HG02884 (cell line): ENCODE data around the gene DMD.

ENCODE experiments used
- ATAC-seq: cut with Tn5 transposase; IDR thresholded peaks from one replicate; pipeline ENCODE4 v1.9.1; 2021; ENCODE audit warnings: mild to moderate bottlenecking, moderate library complexity; ENCODE audit not compliant: unreplicated experiment

The DMD gene

DNA sequence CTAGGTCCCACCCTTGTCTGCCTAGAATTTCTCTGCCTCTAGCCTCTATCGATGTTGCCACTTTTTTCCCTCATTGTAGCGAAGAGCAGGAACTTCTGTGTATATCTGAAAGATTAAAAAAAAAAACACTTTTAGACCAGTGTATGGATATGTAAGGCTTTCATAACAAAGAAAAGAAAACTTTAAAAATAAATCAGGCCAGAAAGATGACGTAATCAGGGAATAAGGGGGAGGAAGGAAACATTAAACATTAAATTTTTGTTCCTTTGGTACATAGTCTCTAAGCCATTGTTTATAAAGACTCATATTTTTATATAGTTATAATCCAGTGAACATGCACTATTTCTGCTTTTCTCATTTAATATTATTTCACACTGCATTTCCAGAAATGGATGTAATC, 2113.3 kb downstream of the DMD start:
- no peak for ATAC-seq

DNA sequence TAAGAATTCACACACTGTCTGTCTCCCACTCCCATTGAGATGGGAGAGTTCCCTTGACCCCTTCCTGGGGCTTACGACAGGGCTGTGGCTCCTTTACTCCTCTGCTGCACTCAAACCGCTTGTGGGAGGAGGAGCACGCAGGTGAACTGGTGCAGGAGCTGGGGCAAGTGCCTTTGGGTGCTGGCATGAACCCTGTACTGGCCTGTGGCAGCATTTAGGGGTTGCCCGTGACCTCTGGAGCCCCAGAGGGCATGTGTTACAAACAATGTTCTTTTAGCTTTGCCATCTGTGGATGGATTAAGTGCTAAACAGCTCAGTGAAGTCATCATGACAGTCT, 2117.7 kb downstream of the DMD start:
- ATAC-seq, result peak; percentile 9

DNA sequence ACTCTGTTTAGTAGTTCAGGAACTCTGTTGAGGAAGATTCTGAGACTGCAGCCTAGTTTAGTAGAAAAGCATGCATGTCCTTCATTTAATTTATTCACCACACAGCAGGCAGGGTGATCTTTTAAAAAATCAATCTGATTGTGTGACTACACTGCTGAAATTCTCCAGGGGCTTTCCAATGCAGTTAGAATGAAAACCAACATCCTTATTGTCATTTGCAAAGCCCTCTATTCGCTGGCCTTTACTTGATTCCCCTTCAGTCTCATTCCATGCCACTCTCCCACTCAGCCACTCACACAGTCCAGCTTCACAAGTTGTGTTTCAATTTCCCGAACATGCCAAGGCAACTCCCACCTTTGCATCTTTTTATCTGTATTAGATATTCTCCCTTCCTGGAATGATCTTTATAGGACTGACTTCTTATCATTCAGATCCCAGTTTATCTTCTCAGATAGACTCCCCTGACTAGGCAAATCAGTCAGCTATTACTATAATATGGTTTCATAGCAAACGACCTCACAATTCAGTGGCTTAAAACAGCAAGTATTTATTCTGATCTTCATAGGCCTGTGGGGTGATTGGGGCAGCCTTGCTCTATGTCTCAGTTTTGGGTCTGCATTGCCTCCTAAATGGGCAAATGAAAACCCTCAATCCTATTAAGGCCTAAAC, 2118.2 kb downstream of the DMD start:
- peak; percentile 64 for ATAC-seq

DNA sequence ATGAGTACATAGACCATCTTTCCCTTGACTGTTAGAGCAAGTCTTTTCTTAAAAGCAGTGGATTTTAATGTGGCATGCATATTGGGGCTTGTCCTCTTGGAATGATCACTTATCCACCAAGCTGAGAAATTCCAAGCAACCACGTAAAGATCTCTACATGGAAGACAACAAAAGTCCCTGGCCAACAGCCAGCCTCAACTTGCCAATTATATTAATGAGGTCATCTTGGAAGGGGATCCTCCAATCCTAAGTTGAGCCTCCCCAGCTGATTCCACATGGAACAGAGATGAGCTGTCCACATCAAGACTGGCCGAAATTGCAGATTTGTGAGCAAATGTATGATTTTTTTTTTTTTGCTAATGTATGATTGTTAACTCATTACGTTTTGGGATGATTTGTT, 2118.9 kb downstream of the DMD start:
- no peak for ATAC-seq

DNA sequence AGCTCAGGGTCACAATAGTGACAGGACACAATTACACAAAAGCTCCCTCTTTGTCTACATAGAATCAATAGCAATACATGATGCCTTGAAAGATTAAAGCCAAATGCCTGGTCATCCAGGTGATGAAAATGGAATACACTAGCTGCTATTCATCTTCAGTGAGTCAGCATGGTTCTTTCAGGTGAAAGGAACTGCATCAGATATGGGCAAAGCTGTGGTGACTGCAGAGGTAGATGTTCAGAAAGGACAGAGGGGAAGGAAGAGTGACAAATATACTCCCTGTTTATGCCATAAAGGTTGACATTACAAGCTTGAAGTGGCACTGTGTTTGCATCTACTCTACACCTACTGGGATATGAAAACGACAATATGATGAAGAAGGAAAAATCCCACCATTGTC, 2119.5 kb downstream of the DMD start:
- no peak for ATAC-seq

DNA sequence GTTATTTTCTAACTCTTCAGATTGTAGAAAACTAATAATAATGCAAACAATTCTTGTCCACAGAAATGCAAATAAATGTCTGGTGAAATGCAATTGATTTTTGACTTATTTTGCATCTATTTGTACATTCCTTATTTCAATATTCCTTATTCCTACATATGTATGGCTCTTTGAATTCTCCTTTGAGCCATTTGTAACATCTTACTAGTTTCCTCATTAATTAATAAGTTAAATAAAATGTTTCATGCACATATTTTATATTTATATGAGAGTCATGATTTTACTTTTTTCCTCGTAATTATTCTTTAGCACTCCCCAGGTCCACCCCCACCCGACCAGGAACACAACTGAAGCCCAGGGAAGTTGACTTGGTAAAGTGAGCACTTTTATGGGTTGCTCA, 2136.8 kb downstream of the DMD start:
- no peak for ATAC-seq

DNA sequence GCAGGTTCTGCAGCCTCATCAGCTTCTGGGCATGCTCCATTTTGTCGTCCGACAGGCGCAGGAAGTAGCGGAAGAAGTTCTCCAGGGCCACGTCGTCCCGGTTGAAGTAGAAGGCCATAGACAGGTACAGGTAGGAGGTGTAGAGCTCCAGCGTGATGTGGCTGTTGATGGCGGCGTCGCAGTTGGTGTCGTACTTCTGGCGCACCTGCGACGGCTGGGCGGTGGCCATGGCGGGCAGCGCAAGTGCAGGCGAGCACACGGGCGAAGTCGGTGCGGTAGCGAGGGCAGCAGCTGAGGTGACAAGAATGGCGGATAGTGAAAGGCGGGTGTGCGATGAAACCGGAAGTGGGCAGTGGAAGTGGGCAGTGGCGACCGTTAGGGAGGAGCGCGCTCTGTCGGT, 2139.6 kb downstream of the DMD start, which contains the start of gene FTHL17:
FTHL17 (minus strand) TSS at position 317 of the 400 bp plus-strand sequence; CDS start at position 229, 88 bp downstream.
- ATAC-seq, result no peak

DNA sequence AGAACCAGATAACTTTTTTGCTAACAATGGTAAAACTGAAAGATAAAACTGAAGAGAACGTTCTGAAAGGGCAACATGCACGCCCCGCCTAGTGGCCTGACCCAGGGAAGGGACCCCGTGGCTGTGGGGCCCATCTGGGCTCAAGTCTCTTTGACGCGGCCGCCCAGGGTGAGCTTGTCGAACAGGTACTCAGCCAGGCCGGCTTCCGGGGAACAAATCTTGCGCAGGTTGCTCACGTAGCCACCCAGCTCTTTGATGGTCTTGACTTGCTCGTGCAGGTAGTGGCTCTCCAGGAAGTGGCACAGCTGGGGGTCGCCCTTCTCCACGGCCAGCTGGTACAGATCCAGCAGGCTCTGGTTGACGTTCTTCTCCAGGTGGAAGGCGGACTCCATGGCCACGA, 2140.1 kb downstream of the DMD start:
- ATAC-seq, result no peak

DNA sequence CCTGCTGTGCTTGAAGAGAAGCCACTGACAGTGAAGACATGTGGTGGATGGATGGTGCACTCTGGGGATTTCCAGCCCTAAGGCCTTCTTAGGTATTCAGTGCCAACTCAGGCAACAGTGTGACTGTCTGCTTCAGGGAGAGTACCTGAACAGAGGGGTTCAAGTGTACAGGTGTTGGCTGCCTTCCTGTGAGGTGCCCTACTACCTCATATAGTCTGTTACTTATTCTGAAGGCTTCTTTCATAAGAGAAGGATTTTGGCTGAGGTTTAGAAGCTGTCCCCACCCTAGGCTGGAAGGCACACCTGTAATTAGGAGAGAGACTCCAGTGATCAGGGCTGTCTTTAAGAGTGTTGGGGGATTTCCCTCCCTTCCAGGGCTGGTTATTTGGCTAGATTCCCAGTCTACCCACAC, 2141.3 kb downstream of the DMD start:
- peak; percentile 53 for ATAC-seq
